Keratinocyte (primary cell): ENCODE measurements around the gene TSFM.

ENCODE experiments used
- CTCF ChIP-seq, 3 experiments: IDR thresholded peaks in 1 of 3; conservative IDR thresholded peaks in 1 of 3; optimal IDR thresholded peaks in 1 of 3; 2 replicates in 2 of 3; 3 replicates in 1 of 3; pipeline versions ENCODE3 to v1.5.1; 2011; ENCODE audit warnings: low read length in 3 of 3, mild to moderate bottlenecking in 3 of 3, moderate library complexity in 2 of 3, control low read depth in 1 of 3, inconsistent platforms in 1 of 3; ENCODE audit not compliant: insufficient read depth in 2 of 3; ENCODE audit errors: extremely low read depth in 1 of 3
- EZH2 ChIP-seq: IDR thresholded peaks from one replicate; pipeline ENCODE4 v1.6.1; 2012; ENCODE audit warnings: inconsistent platforms, mild to moderate bottlenecking, low read length, moderate library complexity

- TF ChIP-seq EZH2 (no peak), CTCF (optimal IDR thresholded peaks at IDR 0.05 in 1 of 3, IDR thresholded peaks at IDR 0.05 in 1 of 3, conservative IDR thresholded peaks at IDR 0.05 in 1 of 3; ENCODE audit: extremely low read depth in 1 of 3, insufficient read depth in 2 of 3, low read length in 3 of 3) (no peak)
These were observed 46.6 kb downstream of the TSFM start for GRCh38 chr12:57829025-57829777.
